Measurements from ENCODE around the gene CYP11A1.

CYP11A1 gene

DNA sequence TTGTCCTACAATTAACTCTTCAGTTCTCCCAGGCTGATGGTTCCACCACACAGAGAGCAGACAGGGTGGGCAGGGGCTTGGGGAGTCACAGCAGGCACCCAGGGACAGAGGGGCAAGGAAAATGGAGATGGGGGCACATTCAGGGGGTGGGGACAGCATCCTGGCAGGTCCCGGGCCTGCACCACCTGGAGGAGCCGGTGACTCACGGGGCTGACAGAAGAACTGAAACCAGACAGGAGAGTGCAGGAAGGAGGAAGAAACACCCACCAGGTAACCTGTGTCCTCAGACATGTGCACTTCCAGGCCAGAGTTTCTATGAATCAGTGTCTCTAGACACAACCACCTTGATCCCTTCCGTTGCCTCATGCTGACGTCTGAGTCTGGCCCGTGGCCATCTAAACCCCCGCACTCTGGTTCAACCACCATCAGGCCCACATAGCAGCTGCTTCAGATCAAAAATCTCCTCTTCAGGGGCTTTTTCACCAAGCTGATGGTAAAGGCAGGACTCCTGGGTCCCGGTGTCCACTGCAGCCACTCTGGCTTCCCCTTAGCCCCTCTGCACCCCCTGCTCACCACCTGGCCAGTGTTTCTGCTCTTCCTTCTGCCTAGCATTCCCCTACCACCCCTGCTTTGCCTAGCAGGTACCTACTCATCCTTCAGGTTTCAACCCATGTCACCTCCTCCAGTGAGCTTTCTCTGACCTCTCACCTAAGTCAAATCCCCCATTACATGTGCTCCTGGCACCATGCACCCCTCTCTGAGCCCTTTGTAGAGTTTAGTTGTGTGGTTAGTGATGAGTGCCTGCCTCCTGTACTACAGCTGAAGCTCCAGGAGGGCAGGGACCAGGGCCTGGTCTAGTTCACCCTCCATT, 16.5 kb upstream of the CYP11A1 start:
- CTCF ChIA-PET, result interaction anchor here (0.9 to 22.3 kb wide), 11 partner anchors 8 to 518 kb away, joined by 3 to 827 read pairs (median 6); partner anchors contain the start of gene SEMA7A
- POLR2A ChIA-PET, result interaction anchor here (1.3 to 2.6 kb wide), 5 partner anchors 10 to 51 kb away, joined by 3 to 19 read pairs (median 9); no protein-coding TSS in a partner anchor
- peak; percentile 85 for DNase-seq (ENCODE audit: extremely low spot score)
- TF ChIP-seq, protein P1, sequence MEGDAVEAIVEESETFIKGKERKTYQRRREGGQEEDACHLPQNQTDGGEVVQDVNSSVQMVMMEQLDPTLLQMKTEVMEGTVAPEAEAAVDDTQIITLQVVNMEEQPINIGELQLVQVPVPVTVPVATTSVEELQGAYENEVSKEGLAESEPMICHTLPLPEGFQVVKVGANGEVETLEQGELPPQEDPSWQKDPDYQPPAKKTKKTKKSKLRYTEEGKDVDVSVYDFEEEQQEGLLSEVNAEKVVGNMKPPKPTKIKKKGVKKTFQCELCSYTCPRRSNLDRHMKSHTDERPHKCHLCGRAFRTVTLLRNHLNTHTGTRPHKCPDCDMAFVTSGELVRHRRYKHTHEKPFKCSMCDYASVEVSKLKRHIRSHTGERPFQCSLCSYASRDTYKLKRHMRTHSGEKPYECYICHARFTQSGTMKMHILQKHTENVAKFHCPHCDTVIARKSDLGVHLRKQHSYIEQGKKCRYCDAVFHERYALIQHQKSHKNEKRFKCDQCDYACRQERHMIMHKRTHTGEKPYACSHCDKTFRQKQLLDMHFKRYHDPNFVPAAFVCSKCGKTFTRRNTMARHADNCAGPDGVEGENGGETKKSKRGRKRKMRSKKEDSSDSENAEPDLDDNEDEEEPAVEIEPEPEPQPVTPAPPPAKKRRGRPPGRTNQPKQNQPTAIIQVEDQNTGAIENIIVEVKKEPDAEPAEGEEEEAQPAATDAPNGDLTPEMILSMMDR (IDR thresholded peaks at IDR 0.05; ENCODE audit: control extremely low read depth, extremely low read depth, low read depth, missing control alignments), result peak; percentile 24

DNA sequence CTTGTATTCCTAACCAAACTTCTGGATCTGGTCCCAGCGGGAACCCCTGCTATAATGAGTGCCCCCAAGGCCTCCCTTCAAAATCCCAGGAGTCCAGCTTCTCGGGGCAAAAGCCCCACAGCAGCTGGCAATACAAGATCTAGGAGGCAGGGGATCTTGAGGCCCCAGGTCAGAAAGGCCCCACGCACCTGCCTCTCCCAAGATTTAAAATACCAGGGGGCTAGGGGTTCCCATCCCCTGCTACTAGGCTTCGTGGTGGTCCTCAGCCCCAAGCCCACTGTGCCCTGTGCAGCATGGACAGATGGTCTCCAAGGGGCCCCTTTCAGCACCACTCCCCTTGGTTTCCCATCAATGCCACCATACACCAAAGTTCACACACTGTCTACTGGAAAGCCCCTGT, 15.8 kb upstream of the CYP11A1 start:
- POLR2A ChIA-PET, result no interaction called here
- no peak for DNase-seq (ENCODE audit: extremely low spot score)
- TF ChIP-seq, protein P1 (IDR thresholded peaks at IDR 0.05; ENCODE audit: control extremely low read depth, extremely low read depth, low read depth, missing control alignments), result no peak
- CTCF ChIA-PET, result interaction anchor here (0.9 to 22.3 kb wide), 13 partner anchors 10 to 388 kb away, joined by 3 to 827 read pairs (median 4); partner anchors contain the start of gene SEMA7A

DNA sequence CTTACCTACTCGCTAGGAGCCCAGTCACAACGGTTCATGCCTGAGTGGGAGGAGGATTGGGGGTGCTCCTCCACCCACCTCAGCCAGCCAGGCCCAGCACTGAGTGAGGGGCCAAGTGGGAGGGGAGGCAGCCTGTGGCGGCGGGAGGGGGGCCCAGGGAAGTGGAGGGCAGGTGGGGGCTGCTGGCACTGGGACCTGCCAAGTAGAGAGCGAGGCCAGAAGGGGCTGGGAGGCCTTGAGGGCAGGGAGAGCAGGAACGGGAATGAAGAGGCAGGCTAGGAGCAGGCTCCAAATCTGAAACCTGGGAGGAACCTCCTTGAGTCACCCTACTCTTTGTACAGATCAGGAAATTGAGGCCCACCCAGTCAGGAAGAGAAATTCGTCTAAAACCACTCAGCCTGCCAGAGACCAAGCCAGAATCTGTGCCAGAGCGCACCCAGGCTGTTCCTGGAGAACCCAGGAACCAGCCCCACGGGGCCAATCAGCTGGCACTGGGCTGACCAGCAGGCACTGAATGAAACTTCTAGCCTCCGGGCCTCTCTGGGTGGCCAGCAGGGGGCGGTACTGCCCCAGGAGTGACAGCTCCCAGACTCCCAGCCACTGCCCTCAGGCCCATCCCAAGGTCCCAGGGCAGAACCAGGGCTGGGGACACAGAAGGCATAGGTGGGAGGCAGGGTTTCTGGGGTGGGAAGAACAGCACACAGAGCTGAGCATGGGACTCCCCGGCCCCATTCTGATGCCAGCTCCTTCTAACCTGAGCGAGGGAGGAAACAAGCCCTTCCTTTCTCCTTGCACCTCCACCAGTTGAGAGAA, 14.8 kb upstream of the CYP11A1 start:
- CTCF ChIA-PET, result interaction anchor here (0.8 to 22.3 kb wide), 31 partner anchors 11 to 402 kb away, joined by 3 to 827 read pairs (median 4); partner anchors contain the start of genes SEMA7A and UBL7
- TF ChIP-seq, protein P1 (IDR thresholded peaks at IDR 0.05; ENCODE audit: control extremely low read depth, extremely low read depth, low read depth, missing control alignments), result peak; percentile 94
- peak; percentile 78 for DNase-seq (ENCODE audit: extremely low spot score)
- POLR2A ChIA-PET, result interaction anchor here (0.6 to 0.9 kb wide), 2 partner anchors 34 to 96 kb away, joined by 4 read pairs; no protein-coding TSS in a partner anchor

DNA sequence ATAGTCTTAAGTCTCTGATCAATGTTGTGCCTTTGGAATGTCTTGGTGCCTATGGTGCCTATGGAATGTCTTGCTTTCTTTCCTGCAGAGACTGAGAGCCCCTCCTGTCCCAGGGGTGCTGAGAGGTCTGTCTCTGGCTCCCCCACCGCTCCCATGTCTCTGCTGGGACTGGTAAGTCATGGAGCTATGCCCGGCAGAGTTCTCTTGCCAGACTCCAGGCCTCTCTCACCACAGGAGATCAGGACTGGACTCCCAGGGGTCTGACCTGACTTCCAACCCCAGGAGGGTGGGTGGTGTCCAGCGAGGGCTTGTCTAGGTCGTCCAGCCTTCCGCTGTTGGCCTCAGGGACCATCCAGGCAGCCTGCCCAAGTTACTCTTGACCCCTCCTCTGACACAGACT, 14.0 kb upstream of the CYP11A1 start:
- ChIA-PET CTCF (interaction anchor here (0.9 to 22.3 kb wide), 17 partner anchors 10 to 389 kb away, joined by 3 to 827 read pairs (median 6); partner anchors contain the start of gene SEMA7A), POLR2A (no interaction called here)
- DNase-seq (ENCODE audit: extremely low spot score), result no peak
- TF ChIP-seq, protein P1 (IDR thresholded peaks at IDR 0.05; ENCODE audit: control extremely low read depth, extremely low read depth, low read depth, missing control alignments), result no peak

DNA sequence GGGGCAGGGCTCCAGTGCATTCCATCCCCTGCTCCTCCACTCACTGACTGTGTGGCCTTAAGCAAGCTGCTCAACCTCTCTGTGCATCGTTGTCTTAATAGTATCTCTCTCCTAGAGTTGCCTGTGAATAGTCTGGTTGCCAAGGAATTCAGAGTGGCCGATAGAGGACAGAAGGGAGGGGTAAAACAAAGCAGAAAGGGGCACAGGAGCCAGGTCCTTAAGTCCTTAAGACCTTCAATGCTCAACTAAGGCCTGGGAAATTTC, 13.7 kb upstream of the CYP11A1 start:
- POLR2A ChIA-PET, result no interaction called here
- TF ChIP-seq, protein P1 (IDR thresholded peaks at IDR 0.05; ENCODE audit: control extremely low read depth, extremely low read depth, low read depth, missing control alignments), result no peak
- CTCF ChIA-PET, result interaction anchor here (0.9 to 22.3 kb wide), 13 partner anchors 10 to 389 kb away, joined by 3 to 827 read pairs (median 10); partner anchors contain the start of gene SEMA7A
- no peak for DNase-seq (ENCODE audit: extremely low spot score)
